Glomerular endothelial cell (primary cell): Measurements from ENCODE around the gene DYNC1LI2. TPM values are rescaled to one million over a fixed set of nuclear protein-coding genes. Genes with fewer than 3 reads are reported as not detected.

ENCODE experiments used
- total RNA-seq: library from RNA; depleted of rRNA; stranded (reverse); fragments of >200 nt; gene quantifications from 2 replicates; pipeline ENCODE4 v1.2.3, GENCODE V29; 2015

DYNC1LI2 gene
- total RNA-seq, 1 donor from 2014 or later = 147 TPM

Other genes with a start within 250 kb of the DYNC1LI2 start
- gene TK2, start 201.5 kb downstream of the DYNC1LI2 start, total RNA-seq = 24.7 and 46.4 TPM in 2 replicates
- gene CKLF, start 199.0 kb downstream of the DYNC1LI2 start, total RNA-seq = 73.5 and 85.1 TPM in 2 replicates
- gene CMTM1, start 185.2 kb downstream of the DYNC1LI2 start, total RNA-seq = 1.7 and 2.9 TPM in 2 replicates
- gene CMTM2, start 172.1 kb downstream of the DYNC1LI2 start, total RNA-seq = not detected in 2 replicates
- 86.9 and 125 TPM in 2 replicates for gene CMTM3, start 146.9 kb downstream of the DYNC1LI2 start, total RNA-seq
- 8.8 and 9.8 TPM in 2 replicates for gene CMTM4, start 54.9 kb downstream of the DYNC1LI2 start, total RNA-seq
- gene TERB1, start 50.0 kb upstream of the DYNC1LI2 start, total RNA-seq = not detected in 2 replicates
- 49.1 and 80.5 TPM in 2 replicates for gene NAE1, start 79.4 kb upstream of the DYNC1LI2 start, total RNA-seq
- gene CA7, start 92.8 kb upstream of the DYNC1LI2 start, total RNA-seq = not detected in 2 replicates
- 5.1 and 7.4 TPM in 2 replicates for gene PDP2, start 128.9 kb upstream of the DYNC1LI2 start, total RNA-seq
- gene CDH16, start 167.3 kb upstream of the DYNC1LI2 start, total RNA-seq = 0.05 TPM in 1 of 2 replicates, not detected in the other
- 7.2 and 9.3 TPM in 2 replicates for gene RRAD, start 173.9 kb upstream of the DYNC1LI2 start, total RNA-seq
- 85.1 and 97.3 TPM in 2 replicates for gene CIAO2B, start 182.8 kb upstream of the DYNC1LI2 start, total RNA-seq
- gene CES2, start 183.9 kb upstream of the DYNC1LI2 start, total RNA-seq = 32.6 and 39.3 TPM in 2 replicates
- gene CES3, start 209.7 kb upstream of the DYNC1LI2 start, total RNA-seq = 0.06 TPM in 1 of 2 replicates, not detected in the other
- gene CES4A, start 237.0 kb upstream of the DYNC1LI2 start, total RNA-seq = 0.53 and 2.6 TPM in 2 replicates